Inflammatory macrophage treated with lipopolysaccharide for 1 hour (primary cell): Measurements from ENCODE around the gene NPIPB6.

Source experiments
- DNase-seq, 2 donors: peaks; one replicate each; pipeline ENCODE4 v3.0.0-alpha.2; 2020 to 2022

Gene NPIPB6

GRCh38 chr16:28297308-28297707 is 66.0 kb downstream of the NPIPB6 start:
- no peak for DNase-seq

- no peak for DNase-seq
These were observed 68.0 kb downstream of the NPIPB6 start for GRCh38 chr16:28295276-28295675.

- no peak for DNase-seq
These were observed 69.1 kb downstream of the NPIPB6 start for GRCh38 chr16:28294201-28294600.

GRCh38 chr16:28293601-28293960 is 69.7 kb downstream of the NPIPB6 start:
- no peak for DNase-seq

- DNase-seq = no peak
These were observed 70.3 kb downstream of the NPIPB6 start for GRCh38 chr16:28292731-28293600.
